ENCODE measurements around the gene ADGRA1. TPM values are rescaled to one million over a fixed set of nuclear protein-coding genes. Genes with fewer than 3 reads are reported as not detected.

ADGRA1 gene
- total and polyA plus RNA-seq, 2 of the 13 experiments (the other 11 are each of a cell fraction or from before 2014, with no cell fraction given), result not detected

- H3K9ac ChIP-seq (ENCODE audit: insufficient read depth, low read depth, low read length), result no peak overlapping the region
- DNase-seq (ENCODE audit: low spot score), result no peak
- peaks cover 7 to 40% of the 10 kb centered on the region in 2 experiments for H3K27me3 ChIP-seq (ENCODE audit: control insufficient read depth in 1 of 2, insufficient read depth in 2 of 2, low read length in 2 of 2)
- in situ Hi-C loops (cut with HindIII; ENCODE audit: extremely low pct_ligation_motif_present, low pct_unique_long_range_greater_than_20kb), result no loop called here
- peaks cover 17% of the 10 kb centered on the region for H3K4me1 ChIP-seq (ENCODE audit: insufficient read depth, low read length)
- CTCF ChIA-PET (ENCODE audit: low intra/inter-chr PET ratio, low total read pairs), result no interaction called here
- no peaks in the 10 kb centered on the region for H3K79me2 ChIP-seq (ENCODE audit: insufficient read depth, low read length)
- peak overlapping the region in 1 of 3 experiments; percentile 64; a peak in 2 of 6 replicates for H3K4me3 ChIP-seq (replicated peaks in 1 of 3; ENCODE audit: insufficient read depth in 1 of 3, low read depth in 2 of 3, low read length in 3 of 3)
- H3K9me3 ChIP-seq (ENCODE audit: low read length), result no peaks in the 10 kb centered on the region
- H3K4me2 ChIP-seq (ENCODE audit: low read depth, low read length), result peak overlapping the region; percentile 47
- peak; percentile 5 for ATAC-seq
- POLR2A ChIA-PET, result no interaction called here
- H3K27ac ChIP-seq (ENCODE audit: extremely low read length, insufficient read depth, low read length), result no peak overlapping the region
- BruUV-seq (replicated peaks), result no TSS peak
- TF ChIP-seq IKZF1 (IDR thresholded peaks at IDR 0.05) (no peak), ZSCAN20 (CRISPR knock-in tag; IDR thresholded peaks at IDR 0.05; ENCODE audit: borderline replicate concordance) (no peak), HIC2 (CRISPR knock-in tag; IDR thresholded peaks at IDR 0.05; ENCODE audit: low read depth) (no peak), ZNF674 (CRISPR knock-in tag; IDR thresholded peaks at IDR 0.05; ENCODE audit: low read depth) (no peak), ZNF136 (CRISPR knock-in tag; IDR thresholded peaks at IDR 0.05; ENCODE audit: low read depth) (no peak), HNF1A (IDR thresholded peaks at IDR 0.05; ENCODE audit: low read depth) (no peak), HNF1A (CRISPR knock-in tag; IDR thresholded peaks at IDR 0.05; ENCODE audit: borderline replicate concordance) (no peak), MAFG (CRISPR knock-in tag; IDR thresholded peaks at IDR 0.05) (no peak)
- no peaks in the 10 kb centered on the region for H3K36me3 ChIP-seq (replicated peaks in 1 of 2; ENCODE audit: control insufficient read depth in 1 of 2, insufficient read depth in 2 of 2, low read length in 2 of 2)
- no peak for FAIRE-seq
- WGBS (ENCODE audit: low lambda C conversion rate), result 53% methylated on average over 23 of the region's 33 CpGs
- intact Hi-C loops (cut with micrococcal nuclease; ENCODE audit: unreplicated experiment), result no loop called here
- H2AFZ ChIP-seq (ENCODE audit: low read length), result no peak overlapping the region
- no peaks in the 10 kb centered on the region for H4K20me1 ChIP-seq (ENCODE audit: insufficient read depth, low read length)
These were observed 73.9 kb downstream of the ADGRA1 start for GRCh38 chr10:133161486-133162109.

All from HepG2 (cell line).